GM18520 (cell line): ENCODE data around the gene GSC2.

Source experiments
- ATAC-seq: cut with Tn5 transposase; IDR thresholded peaks from one replicate; pipeline ENCODE4 v1.9.1; 2021; ENCODE audit not compliant: unreplicated experiment

GSC2 gene

GRCh38 chr22:19121631-19122142, 28.4 kb downstream of the GSC2 start:
- peak; percentile 11 for ATAC-seq

GRCh38 chr22:19120829-19121630, 29.1 kb downstream of the GSC2 start:
- ATAC-seq, result no peak

- no peak for ATAC-seq
Measured at GRCh38 chr22:19119949-19120348, 30.1 kb downstream of the GSC2 start.

DNA sequence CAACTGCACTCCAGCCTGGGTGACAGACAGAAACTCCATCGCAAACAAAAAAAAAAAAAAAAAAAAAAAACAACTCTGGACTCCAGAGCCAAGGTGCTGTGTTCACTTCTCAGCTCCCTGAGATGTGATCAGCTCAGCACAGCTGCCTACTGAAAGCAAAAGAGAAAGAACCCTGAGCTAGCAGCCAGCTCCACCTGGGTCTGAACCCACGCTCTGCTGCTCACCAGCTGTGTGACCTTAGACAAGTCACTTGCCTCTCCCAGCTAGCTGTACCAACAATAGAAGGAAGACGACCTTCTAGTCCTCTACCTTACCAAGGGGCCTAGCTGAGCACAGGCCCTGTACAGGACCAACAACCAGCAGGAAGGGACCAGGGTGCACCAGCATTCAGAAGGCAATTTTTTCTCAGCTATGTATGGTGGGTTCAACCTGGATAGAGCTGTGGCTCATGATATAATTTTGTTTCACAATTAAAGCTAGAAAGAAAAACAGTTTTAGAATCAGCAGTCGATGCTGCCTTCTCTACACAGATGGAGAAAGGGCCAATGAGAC, 31.7 kb downstream of the GSC2 start:
- peak; percentile 27 for ATAC-seq

DNA sequence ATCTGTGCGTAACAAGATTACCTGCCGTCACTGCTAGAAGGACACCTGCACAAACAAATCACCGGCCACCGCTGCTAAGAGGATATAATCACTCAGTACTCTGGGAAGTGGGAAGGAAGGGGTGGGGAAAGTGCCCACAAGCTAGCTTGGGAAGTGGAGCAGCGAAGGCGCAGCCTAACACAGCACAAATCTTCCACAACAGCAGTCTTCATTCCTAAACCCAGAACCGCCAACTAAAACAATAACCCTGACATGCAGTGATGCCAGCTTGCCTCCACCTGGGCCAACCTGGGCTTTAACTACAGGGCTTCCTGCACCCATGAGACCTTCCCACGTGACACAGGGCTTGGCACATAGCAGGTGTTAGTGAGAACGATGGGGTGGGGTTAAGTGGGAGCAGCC, 33.0 kb downstream of the GSC2 start:
- ATAC-seq, result no peak

DNA sequence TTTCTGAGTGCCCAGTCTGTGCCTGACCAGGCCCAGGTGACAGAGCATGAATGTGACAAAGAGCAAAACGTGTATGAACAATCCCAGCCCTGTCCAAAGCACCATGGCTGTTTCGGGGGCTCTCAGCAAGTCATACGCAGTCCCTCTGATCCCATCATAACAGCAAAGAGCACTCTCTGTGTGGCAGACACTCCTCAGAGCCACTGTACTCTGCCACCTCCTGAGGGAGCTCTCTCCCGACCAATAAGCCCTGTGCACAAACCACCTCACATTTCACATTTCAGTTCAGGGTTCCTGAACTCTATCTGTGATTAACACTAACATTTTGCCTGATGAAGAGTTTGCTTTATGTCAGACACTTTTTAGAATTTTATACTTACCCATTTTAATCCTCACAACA, 34.5 kb downstream of the GSC2 start:
- ATAC-seq, result no peak

DNA sequence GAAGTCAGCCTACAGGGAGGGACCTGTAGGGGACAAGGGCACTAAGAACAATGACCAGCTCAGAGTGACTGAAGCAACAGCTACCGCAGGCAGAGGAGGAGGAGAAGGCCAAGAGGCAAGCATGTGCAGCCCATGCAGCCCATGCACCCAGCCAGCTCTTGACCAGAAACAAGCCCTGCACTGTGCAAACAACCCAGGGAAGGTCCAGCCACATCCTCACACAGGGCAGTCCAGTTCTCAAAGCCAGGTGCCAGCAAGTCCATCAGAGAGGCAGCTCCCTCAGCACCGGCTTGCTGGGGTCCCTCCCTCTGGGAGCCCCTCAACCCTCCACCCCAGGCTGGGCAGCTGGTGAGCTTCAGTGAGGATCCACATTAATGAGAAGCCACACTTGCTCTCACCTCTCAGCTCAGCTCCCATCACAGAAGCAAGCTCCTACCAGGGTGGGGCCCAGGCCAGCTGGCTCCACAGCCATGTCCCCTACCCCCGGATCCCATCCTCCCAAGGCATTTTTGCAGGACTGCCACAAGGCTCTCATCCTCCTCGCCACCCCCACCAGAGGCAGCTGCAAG, 35.0 kb downstream of the GSC2 start:
- ATAC-seq, result no peak

DNA sequence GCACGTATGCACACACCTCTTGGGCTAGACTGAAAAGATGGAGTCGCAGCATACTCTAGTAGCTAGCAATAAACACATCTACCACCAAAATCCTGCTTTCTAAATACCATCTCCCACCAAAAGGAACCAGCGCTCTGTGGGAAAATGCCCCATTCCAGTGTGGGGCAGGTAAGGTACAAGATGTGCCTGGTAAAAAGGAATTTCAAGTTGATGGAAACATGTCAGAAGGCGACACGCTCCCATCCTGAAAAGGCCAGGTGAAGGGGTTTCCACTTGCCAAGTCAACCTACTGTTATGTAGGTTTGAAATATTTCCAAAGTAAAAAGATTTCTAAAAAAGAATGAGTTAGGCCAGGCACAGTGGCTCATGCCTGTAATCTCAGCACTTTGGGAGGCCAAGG, 36.7 kb downstream of the GSC2 start:
- no peak for ATAC-seq

DNA sequence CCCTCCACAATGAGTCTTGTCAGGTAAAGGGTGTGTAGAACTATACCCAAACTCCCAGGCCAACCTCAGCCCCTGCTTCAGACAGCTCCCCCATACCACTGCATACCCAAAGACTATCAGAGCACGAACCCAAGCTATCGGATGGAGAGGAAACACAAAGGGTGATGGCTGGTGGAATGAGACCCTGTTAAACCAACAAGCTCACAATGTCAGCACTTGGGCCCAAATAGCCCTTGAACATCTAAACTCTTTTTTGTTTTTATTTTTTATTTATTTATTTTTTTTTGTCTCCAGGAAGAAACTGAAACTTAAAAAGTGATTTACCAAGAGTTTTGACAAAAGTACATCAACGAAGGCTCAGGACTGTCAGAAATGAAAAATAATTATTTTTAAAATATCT, 38.5 kb downstream of the GSC2 start:
- no peak for ATAC-seq

- no peak for ATAC-seq
Measured at GRCh38 chr22:19111140-19111539, 39.0 kb downstream of the GSC2 start.

- no peak for ATAC-seq
Measured at GRCh38 chr22:19110646-19111045, 39.4 kb downstream of the GSC2 start.

- no peak for ATAC-seq
Measured at GRCh38 chr22:19110064-19110458, 40.0 kb downstream of the GSC2 start.

- ATAC-seq, result peak; percentile 84
Measured at GRCh38 chr22:19109198-19110063, 40.7 kb downstream of the GSC2 start.

- ATAC-seq, result no peak
Measured at GRCh38 chr22:19108807-19109197, 41.3 kb downstream of the GSC2 start.

DNA sequence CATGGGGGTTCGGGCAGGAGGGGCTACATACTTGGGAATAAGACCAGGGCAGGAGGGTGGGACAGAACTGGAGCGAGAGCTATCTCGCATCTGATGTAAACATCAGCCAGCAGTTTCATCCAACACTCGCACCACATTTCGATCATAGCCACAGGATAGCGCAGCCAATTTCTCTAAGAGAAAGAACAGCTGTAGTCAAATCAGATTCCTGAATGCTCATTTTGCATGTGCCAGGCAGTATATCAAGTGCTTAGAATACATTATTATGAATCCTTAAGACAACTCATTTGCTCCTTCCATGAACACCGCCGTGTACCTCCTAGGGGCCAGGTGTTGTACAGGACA, 42.4 kb downstream of the GSC2 start:
- ATAC-seq, result no peak

- no peak for ATAC-seq
Measured at GRCh38 chr22:19106886-19107729, 43.0 kb downstream of the GSC2 start.

- ATAC-seq, result no peak
Measured at GRCh38 chr22:19105867-19106802, 44.0 kb downstream of the GSC2 start.

- ATAC-seq, result no peak
Measured at GRCh38 chr22:19105456-19105855, 44.6 kb downstream of the GSC2 start.
